CD4-positive, alpha-beta T cell treated with Interleukin-21 for 1 hour (primary cell): ENCODE results near the gene CHSY1.
"Not testable (repeated sequence)": the region's sequence is repeated elsewhere in the genome, so short reads cannot be mapped to it uniquely, and the experiment has no call there.

ENCODE experiments used
- DNase-seq: peaks from one replicate; pipeline ENCODE4 v3.0.0-alpha.2; 2020

CHSY1 gene

DNA sequence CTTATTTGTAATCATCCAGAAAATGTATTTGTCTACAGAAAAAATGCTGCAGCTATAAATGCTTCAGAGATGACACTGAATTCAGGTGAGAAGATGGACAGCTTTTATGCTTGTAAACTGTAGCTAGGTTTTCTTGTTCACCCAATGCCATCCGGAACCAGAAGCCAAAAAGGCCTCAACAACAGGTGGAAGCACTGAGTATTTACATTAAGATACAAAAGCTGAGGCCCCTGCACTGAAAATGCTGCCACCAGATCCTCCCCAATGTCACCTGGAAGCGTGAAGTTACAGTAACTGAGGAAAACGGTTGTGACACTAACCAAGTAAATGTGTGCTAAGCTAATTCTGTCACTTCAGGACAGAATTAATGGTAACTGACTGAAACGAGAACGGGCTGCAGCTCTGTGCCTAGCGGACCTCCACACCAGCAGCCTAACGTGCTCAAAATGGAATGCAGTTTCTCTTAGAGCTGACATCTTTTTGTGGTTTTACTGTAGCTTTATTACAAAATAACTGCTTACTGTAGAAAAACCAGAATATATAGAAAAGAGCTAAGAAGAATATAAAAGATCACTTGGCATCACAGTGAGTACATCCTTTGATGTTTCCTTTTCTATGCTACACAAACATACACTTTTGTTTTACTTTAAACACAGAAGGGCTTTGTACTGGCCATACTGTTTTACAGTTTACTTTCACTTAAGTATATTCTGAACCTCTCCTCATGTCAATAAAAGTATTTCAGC is 7.6 kb downstream of the CHSY1 start:
- DNase-seq, result no peak

DNA sequence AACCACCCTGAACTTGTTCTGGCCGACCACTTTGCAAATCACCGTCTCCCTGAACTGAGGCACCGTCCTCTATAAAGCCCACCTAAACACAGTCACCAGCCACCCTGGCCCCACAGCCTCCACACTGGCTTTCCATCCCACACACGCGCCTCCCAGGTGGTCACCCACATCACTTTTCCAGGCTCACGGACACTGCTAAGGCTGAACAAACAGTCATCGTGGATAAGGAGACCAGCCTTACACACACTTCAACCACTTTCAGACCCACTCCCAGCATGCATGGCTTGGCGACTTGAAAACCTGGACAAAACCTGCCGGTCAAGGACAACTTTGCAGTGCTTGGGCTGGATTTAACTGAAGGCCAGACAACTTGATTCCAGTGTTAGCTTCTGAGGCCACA is 8.4 kb downstream of the CHSY1 start:
- no peak for DNase-seq

DNA sequence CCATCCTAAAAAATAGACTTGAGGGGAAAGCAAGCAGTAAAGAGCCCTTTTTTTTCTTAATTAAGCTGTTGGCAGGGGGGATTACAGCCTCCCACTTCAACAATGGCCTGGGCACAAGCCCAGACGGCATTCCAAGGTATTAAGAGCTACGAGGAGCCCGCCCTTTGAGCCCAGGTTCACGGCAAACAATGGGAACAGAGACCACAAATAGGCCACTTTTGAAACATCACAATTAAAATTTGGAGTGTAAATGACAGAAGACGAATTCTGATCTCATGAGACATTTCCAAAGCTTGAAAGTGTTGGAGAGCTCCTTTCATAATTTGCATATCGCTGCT is 8.9 kb downstream of the CHSY1 start:
- no peak for DNase-seq

DNA sequence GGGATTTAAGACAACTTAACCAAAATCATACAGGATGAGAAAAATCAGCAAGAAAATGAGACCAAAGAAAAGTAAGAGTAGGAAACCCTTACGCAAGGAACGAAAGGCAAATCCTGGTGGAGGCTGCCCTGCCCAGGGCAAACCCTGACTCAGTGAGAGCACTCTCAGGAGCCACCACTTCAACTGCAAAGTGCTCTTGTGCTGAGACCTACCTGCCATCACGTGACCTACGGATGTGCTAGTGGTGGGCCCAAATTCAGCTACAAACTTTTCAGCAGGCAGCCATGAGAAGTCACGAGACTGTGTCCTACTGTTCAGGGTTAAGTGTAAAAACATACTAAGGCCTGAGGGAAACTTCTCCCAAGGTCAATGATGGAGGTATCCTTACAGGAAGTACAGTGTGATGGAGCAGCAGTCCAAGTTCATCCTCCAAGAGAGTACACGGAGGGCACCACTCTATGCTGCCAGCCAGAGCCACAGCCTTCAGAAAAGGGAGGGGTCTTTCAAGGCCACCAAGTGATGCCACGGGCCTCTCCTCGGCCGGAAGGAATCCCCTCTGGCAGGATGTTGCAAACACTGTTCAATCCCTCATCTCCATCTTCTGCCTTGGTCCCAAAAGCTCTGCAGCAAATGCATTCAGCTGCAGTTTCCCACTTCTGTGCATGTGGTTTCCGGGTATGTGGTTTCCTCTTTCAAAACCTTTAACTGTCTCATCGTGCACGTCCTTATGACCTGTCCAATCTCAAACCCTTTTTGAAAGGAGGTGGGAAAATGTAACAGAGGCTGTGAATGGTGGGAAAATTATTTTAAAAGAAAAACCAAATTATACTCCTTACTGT is 9.5 kb downstream of the CHSY1 start:
- peak; percentile 84 for DNase-seq

DNA sequence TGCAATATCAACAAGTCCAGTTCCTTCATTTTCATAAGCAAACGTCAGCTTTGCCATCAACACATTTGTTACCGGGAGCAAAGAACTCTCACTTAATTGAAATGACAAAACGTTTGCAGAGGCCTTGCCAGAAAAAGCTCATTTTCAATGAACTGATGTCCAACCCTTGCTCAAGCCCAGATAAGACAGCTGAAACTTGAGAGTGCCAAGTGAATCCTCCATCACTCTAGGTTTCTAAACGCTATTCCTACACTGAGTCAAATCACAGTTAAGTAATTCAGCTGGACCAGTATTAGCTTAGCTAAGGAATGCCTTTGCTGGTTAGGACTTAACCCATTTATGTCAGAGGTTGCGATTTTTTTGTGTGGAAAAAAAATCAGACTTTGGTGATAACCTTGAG is 11.5 kb downstream of the CHSY1 start:
- DNase-seq, result no peak

DNA sequence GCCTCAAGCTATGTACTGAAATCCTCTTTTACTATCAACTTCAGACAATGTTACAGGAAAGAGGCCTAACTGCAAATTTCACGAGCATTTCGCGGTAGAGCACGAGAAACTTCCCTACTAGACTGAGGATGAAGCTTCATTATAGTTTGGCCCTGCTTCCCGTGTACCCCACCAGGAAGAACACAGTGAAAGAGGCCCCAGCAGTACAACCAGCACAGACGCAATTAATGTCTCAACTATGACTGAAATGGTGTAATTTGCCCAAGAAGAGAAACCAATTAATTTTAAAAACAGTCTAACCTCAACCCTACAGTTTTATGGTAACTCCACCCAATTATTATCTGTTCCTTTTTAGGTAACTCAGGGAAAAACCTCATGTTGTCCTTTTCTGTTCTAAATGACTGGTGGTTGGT is 12.1 kb downstream of the CHSY1 start:
- no peak for DNase-seq

DNA sequence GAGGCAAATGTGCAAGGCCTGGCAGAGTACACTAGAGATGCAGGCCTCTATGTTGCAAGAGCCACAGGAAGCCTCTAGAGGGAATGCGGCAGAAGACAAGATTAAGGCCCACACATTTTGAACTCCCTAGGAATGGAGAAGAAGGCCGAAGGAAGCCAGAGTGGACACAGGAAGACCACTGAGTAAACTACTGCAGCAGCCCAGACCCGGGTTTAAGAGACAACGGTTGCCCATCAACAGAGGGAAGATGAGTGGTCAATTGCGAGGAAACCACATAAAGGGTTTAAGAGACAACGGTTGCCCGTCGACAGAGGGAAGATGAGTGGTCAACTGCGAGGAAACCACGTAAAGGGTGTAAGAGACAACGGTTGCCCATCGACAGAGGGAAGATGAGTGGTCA is 14.6 kb downstream of the CHSY1 start:
- no peak for DNase-seq

GRCh38 chr15:101233651-101234280 is 18.1 kb downstream of the CHSY1 start:
- DNase-seq, result no peak

DNA sequence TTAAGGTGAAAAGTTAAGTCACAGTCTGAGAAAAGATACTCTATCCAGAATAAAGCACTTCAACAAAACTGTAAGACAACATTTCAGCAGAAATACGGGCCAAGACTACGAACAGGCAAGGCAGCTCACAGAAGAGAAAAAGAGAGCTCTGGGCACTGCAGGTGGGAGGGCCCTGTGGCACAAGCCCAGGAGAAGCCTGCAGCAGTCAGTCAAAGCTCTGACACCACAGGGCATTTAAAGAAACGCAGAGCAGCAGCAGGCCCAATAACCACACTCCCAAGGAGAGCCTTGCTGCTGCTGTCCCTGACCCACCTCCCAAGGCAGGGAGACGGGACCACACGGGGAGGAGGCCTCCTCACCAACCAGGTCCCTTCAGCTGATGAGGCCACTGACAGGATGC is 19.2 kb downstream of the CHSY1 start:
- DNase-seq, result no peak

GRCh38 chr15:101228313-101228712 is 23.5 kb downstream of the CHSY1 start:
- no peak for DNase-seq

DNA sequence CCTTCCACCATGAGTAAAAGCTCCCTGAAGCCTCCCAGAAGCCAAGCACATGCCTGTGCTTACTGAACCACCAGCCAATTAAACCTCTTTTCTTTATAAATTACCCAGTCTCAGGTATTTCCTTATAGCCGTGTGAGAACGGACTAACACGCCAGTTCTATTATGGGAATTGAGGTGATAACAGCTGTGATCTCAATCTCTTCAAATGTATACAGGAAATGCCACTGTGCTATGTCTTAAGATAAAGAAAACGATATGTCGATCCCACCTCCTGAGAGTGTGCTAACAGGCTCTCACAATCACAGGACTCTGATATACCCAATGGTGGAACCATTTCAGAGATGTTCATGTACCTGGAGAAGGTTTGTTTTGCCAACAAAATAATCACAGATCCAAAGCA is 26.2 kb downstream of the CHSY1 start:
- no peak for DNase-seq

GRCh38 chr15:101221902-101222301 is 29.9 kb downstream of the CHSY1 start:
- DNase-seq, result no peak

DNA sequence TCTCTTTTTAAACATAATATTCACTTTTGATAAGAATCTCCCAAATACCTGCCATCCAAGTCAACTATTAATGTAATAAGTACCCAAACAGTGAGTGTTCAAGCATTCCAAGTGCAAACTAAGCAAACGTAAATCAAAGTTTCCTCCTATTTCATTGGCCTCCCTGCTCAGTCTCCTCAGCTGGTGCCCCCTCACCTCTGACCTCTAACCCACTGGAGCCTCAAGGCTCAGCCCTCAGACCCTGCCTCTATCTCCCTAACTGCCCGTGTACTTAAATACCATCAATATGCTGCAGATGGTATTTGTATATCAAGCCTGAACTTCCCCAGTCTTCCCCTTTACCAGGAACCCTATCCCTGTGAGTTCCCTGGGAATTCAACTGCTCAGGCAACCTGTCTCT is 31.8 kb downstream of the CHSY1 start:
- DNase-seq, result no peak

DNA sequence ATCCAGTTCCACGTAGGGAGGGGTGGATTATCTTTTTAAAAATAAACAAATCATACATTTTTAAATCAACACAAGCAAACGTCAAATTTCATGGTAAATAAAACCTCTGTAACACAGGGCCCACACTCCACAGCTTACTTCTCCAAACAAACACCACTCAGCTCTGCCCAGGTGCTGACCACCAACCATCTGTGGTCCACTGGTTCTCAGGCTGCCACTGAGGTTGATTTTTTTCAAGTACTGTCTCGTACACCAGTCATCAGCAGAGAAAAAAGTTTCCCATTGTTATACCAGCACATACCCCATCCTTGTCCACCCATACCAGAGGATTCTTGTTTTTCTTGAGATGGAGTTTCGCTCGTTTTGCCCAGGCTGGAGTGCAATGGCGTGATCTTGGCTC is 32.4 kb downstream of the CHSY1 start:
- no peak for DNase-seq

DNA sequence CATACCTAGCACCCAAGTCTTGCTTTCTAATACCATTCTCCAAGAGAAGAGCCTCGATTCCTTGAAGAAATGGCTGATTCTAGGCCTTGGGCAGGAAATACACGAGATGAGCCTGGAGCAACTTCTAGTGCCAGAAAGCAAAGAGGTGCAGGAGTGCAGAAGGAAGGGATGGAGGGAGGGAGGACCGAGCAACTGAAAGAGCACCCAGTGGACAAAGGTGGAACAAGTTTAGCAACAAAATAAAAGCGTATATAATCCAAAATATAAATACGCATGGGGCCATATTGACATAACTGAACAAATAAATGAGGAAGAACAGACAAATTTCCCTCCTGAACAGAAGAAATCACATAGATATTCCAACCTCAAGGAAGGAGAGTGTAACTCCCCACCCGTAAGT is 34.4 kb downstream of the CHSY1 start:
- no peak for DNase-seq

DNA sequence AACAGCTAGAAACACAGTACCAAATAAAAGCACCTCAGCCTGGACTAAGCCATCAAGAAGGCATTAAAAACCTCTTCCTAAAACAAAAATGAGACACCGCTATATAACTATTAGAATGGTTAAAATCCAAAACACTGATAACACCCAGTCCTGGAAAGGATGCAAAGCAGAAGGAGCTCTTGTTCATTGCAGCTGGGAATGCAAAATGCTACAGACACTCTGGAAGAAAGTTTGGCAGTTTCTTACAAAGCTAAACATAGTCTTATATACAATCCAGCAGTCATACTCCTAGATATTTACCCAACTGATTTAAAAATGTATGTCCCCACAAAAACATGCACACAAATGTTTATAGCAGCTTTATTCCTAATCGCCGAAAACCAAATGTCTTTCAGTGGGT is 35.7 kb downstream of the CHSY1 start:
- DNase-seq, result no peak

DNA sequence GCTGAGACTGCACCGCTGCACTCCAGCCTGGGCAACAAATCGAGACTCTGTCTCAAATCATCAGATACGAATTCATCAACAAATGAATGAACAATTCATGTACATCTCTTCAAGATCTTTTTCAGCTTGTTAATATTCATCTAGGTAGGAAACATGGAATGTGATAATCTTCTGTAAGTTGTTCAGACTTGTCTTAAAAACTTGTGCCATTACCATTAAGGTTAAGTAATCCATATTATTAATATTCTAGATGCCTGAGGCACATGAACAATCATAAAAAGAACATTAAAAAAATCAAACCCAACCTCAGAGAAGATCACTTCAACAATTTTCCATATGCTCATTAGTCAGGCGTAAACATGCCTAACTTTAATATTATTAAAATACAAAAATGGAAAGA is 36.2 kb downstream of the CHSY1 start:
- DNase-seq, result no peak

GRCh38 chr15:101214435-101215097 is 37.3 kb downstream of the CHSY1 start:
- not testable (repeated sequence) for DNase-seq

GRCh38 chr15:101213570-101213969 is 38.3 kb downstream of the CHSY1 start:
- no peak for DNase-seq

GRCh38 chr15:101213147-101213546 is 38.7 kb downstream of the CHSY1 start:
- DNase-seq, result no peak

DNA sequence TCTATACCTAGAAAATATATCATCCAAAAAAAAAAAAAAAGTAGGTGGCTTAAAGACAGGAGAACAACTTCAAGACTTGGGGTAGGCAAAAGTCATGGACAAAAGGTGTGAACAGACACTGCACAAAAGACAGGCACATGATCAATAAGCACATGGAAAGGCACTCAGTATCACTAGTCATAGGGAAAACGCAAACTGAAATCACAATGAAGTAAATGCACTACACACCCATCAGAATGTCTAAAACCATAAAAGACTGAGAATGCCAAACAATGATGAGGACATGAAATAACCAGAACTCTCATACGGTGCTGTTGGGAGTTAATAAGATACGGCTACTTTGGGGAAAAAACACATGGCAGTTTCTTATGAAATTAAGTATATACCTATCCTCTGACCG is 40.0 kb downstream of the CHSY1 start:
- no peak for DNase-seq

GRCh38 chr15:101210466-101210865 is 41.4 kb downstream of the CHSY1 start:
- DNase-seq, result no peak

DNA sequence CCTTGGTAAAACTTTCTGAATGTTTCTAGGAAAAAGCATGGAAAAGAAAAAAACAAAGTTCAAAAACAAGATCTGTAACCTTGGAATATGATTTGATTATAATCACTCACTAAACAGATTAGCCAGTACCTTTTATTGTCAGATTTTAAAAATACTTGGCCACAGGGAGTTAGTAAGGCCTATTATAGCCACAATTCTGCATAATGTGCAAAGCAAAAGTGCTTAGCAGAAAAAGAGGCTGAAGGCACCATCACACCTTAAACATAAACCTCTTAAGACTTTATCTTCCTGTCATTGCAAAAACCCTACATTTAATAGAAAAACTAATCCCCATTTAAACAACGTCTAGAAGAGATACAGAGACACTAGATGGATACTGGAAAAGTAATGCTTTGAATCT is 41.8 kb downstream of the CHSY1 start:
- DNase-seq, result no peak
